NCI-H1417 treated with DMSO at 0.1 percent for 48 hours (cell line): ENCODE measurements around the gene GALR3.
"Not testable (repeated sequence)": the region's sequence is repeated elsewhere in the genome, so short reads cannot be mapped to it uniquely, and the experiment has no call there.

Experiments used
- DNase-seq: peaks from one replicate; lab custom pipeline; 2025; lab: John Stamatoyannopoulos, UW

The GALR3 gene, protein sequence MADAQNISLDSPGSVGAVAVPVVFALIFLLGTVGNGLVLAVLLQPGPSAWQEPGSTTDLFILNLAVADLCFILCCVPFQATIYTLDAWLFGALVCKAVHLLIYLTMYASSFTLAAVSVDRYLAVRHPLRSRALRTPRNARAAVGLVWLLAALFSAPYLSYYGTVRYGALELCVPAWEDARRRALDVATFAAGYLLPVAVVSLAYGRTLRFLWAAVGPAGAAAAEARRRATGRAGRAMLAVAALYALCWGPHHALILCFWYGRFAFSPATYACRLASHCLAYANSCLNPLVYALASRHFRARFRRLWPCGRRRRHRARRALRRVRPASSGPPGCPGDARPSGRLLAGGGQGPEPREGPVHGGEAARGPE

DNA sequence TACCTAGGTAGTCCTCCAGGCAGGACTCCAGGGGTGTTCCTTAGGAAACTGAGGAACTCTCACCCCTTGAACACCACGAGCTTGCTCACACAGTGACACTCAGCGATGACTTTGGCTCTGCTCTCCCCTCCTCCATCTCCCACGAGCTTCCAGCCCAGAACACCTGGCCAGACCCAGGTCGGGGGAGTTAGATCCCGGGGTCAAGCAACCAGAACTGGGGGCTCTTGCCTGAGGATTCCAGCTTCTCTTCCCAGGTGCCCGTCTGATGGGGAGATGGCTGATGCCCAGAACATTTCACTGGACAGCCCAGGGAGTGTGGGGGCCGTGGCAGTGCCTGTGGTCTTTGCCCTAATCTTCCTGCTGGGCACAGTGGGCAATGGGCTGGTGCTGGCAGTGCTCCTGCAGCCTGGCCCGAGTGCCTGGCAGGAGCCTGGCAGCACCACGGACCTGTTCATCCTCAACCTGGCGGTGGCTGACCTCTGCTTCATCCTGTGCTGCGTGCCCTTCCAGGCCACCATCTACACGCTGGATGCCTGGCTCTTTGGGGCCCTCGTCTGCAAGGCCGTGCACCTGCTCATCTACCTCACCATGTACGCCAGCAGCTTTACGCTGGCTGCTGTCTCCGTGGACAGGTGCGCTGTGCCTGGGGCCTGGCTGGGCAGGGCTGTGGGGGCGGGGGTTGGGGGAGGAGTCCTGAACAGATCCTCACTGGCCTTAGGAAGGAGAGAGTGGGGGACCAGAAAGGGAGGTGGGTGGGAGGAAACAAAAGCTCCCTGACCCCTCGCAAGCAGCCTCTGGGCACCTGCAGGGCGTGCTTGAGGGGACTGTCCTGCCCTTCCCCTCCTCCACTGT, at the start of gene GALR3:
TSS of gene GALR3 (plus strand) at position 249 of the 852 bp plus-strand sequence. CDS start at position 274, 25 bp downstream.
- DNase-seq = no peak

DNA sequence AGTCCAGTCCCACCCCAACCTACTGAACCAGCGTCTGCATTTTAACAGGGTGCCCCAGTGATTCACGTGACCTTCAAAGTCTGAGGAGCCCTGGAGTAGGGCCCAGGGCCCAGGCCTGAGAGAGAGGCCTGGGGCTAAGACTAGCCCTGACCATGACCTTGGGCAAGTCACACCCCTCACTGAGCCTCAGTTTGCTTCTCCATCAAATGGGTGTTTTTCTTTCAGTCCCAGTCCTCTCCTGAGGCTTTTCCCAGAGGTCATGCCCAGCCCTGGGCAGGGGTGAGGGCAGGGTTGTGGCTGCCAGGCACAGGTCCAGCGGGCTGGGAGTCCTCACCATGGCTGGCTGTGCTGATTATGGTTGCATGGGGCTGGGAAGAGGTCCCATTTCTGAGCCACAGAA, 48.5 kb upstream of the GALR3 start:
- no peak for DNase-seq

DNA sequence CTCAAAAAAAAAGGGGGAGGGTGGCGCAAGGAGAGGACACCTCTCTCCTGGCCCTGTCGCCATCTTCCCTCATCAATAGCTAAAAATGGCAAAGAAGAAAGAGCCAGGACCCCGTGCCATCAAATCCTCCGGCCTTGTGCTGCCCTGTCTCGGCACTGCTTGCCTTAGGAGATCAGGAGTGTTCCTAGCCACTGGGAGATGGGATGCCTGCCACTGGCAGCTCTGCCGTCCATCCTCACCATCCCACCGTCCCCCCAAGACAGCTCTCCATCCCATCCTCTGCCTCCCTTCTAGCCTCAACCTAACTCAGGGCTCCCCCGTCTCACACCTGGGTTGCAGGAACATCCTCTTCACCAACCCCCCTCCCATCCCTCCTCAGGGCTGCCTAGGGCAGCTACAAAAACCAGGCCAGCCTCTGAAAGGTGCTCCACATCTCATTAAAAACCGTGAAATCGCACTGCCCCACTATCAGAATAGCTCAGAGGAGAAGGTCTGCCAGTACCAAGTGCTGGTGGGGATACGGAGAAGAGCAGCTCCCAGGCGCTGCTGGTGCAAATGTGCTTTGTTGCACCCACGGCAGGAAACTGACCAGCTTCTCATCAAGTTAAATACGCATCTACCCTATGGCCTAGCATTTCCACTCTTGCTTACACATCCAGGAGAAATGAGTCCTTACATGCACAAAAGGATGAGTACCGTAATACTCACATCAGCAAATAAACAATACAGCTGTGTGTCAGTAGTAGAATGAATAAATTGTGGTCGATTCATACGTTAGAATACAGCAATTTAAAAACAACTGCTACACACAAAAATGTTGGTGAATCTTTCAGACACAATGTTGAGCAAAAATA, 47.2 kb upstream of the GALR3 start:
- DNase-seq = no peak

DNA sequence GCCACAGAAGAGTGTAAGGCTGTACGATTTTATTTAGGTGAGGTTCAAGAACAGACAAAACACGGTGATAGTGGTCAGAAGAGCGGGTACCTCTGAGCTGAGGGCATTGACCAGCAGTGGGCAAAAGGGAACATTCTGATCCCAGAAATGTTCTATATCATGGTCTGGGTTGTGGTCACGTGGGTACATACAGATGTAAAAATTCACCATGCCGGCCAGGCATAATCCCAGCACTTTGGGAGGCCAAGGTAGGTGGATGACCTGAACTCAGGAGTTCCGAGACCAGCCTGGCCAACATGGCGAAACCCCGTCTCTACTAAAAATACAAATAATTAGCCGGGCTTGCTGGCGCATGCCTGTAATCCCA, 46.6 kb upstream of the GALR3 start:
- no peak for DNase-seq

DNA sequence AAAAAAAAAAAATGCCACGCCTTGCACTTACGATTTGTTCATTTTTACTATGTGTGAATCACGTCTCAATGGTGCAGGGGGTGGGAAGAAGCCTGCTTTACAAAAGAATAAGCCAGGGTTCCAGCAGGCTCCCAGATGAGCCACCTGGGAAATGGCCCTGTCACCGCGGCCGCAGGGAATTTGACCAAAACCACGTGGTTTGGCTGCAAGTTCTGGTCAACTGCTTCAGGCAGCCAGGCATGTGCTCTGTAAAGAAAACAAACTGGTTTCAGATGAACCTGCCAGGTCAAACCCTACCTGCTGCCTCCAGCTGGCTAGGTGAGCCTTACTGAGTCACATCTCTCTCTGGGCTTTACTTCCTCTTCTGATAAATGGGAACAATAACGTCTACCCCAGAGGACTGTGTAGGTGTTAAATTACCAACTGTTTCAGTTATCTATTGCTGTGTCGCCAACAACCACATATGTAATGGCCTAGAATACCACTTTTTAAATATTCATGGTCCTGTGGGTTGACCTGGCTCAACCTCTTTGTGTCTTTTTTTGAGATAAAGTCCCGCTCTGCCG, 46.0 kb upstream of the GALR3 start:
- no peak for DNase-seq

DNA sequence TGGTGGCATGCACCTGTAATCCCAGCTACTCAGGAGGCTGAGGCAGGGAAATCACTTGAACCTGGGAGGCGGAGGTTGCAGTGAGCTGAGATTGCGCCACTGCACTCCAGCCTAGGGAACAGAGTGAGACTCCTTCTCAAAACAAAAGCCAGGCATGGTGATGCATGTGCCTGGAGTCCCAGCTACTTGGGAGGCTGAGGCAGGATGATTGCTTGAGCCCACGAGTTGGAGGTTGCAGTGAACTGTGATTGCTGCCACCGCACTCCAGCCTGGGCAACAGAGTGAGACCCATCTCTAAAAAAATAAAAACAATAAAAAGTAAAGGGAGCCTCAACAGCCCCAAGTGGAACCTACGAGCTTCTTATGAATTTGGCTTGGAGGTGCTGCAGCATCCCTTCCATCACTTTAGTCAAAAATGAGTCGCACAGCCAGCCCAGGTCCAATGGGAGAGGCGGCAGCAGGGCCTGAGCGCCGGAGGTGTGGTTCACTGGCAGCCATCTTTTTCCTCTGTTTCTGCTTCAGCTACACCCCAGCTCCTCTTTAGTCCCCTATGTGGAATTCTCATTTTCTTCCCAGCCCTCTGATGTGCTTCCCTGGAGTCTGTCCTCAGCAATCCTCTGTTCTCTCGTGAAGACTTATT, 44.7 kb upstream of the GALR3 start:
- no peak for DNase-seq

DNA sequence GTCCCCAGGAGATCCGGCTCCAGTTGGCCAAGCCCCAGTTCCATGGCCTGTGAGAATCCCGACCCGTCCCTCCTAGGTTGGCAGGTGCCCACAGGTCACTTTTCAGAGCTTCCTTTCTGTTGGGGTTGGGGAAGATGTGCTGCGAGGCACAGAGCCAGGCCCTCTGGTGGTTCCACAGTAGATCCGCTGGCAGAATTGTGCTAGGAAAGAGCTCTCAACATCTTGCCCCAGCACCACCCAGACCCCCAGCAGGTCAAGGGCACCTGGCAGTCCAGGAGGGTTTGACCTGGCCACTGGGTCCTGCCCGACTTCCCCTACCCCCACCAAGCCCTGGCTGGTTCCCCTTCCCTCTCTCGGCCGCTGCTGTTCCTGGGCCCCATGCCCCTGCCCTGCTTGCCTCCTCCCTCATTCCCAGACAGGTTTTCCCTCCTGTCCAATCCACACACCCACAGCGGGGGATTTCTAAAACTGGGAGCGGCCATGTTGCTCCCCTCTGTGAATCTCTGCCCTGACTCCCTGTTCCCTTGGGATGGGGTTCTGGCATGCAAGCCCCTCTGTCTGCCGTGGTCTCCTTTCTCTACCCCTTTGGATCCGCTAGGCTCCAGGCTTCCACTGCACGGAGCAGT, 41.6 kb upstream of the GALR3 start:
- DNase-seq = no peak

DNA sequence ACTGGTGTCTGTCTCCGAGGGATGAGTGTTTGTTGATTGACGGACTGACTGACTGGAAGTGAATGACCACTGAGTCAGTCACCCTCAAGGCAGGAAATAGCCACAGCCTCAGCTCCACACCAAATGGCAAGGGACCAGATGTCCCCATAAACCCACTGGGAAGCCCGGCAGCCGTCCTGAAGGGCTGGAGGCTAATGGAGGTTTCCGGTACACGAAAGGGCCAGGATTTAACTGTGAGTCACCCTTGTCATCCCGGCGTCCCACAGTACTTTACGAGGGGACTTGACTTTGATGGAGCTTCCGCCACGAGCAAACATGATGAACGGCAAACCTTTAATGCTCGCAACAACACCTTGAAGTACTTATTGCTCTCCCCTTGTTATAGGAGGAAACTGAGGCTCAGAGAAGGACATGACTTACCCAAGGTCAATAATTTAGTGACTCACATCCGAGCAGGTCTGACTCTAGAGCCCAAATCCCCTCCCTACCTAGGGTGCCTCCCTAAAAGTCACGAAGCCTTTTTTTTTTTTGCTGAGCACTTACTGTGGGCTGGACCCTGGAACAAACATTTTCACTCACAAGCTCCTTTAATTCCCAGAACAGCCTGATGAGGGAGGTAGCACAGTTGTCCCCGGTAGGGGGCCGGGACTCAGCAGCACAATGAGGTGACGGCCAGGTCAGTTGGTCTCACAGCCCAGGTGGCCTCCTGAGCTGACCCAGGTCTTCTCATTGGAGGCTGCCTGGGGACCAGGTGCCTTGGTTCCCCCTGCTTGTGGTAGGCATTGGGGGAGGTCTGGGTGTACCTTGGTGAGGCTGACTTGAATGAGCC, 40.6 kb upstream of the GALR3 start:
- no peak for DNase-seq

DNA sequence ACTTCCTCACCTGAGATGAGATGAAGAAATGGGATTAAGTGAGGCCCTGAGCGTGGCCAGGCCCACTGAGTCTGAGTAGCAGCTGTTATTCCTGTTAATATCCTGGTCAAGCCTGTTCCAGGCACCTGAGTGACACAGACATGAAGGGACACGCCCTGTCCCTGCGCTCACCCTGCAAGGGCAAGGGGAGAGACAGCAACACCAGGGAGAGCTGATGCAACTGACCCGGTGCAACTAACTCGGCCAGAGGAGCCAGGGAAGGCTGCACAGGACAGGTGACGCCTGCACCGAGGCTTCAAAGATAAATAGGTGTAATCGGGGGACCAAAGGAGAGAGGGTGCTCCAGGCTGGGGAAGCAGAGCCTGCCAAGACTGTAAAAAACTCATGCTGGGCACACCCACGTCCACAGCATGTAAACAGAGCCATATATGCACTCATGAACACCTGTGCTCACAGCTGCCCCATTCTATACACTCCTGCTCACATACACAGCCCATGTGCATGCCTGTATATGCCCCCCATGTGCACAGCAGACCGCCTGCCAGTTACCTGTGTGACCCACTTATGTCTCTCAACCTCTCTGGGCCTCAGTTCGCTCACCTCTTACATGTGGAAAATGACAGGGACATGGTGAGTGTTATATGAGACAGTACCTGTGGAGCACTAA, 38.2 kb upstream of the GALR3 start:
- no peak for DNase-seq

DNA sequence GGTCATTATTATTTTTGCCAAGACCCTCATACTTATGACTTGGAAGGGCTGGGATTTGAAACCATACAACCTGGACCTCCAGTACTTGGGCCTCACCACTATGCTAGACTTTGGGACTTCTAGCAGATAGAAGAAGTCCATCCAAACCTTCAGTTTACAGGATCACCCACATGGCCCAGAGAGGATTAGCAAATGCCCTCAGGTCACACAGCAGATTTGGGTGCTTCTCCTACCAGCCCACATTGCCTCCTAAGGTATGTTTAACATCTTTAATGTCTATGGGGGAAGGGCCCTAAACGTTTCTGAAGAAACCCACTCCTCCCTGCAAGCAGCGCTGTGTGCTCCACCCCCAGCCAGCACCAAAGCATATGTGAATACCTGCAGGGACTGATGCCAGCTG, 32.9 kb upstream of the GALR3 start:
- DNase-seq = no peak

DNA sequence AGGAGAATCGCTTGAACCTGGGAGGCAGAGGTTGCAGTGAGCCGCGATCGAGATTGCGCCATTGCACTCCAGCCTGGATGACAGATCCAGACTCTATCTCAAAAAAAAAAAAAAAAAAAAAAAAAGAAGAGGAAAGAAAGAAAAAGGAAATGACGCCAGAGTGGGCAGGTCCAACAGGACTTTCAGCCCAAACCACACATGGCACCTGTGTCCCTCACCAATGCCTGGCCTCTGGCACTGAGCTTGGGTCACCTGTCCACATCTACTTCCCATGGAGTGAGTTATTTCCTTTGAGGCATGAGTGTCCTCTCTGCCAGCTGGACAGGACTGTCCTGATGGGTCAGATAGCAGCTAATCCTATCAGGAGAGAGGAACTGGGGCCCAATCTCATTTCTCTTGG, 30.7 kb upstream of the GALR3 start:
- DNase-seq = no peak

DNA sequence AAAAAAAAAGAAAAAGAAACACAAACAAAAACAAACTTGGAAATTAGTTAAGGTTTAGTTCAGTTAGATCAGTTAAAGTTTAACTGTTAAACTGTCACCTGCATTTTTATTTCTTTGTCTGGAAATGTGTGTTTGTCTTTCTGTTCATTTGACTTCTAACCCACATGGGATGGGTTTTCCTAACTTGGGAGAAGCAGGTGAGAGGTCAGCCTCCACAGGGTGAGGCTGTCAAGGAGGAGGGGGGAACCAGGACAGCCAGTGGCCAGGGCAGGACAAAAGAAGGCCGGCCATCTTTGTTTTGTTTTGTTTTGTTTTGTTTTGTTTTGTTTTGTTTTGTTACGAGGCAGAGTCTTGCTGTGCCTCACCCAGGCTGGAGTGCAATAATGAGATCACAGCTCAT, 28.8 kb upstream of the GALR3 start:
- no peak for DNase-seq

DNA sequence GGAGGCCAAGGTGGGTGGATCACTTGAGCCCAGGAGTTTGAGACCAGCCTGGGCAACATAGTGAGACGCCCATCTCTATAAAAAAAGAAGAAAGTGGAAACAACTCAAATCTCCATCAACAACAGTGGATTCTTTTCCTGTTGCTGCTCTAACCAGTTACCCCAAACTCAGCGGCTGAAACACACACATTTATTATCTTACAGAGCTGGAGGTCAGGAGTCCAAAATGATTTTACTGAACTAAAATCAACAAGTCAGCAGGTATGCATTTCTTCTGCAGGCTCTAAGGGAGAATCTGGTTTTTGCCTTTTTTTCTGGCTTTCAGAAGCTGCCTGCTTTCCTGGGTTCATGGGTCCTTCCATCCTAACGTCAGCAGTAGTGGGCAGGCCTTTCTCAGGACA, 27.1 kb upstream of the GALR3 start:
- DNase-seq = no peak

DNA sequence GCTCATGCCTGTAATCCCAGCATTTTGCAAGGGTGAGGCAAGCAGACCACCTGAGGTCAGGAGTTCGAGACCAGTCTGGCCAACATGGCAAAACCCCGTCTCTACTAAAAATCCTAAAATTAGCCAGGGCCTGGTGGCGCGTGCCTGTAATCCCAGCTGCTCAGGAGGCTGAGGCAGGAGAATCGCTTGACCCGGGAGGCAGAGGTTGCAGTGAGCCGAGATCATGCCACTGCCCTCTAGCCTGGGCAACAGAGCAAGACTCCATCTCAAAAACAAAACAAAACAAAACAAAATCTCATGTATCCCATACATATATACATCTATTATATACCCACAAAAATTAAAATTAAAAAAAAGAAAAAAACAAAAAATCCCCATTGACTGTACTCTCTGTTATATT, 25.9 kb upstream of the GALR3 start:
- DNase-seq = not testable (repeated sequence)

DNA sequence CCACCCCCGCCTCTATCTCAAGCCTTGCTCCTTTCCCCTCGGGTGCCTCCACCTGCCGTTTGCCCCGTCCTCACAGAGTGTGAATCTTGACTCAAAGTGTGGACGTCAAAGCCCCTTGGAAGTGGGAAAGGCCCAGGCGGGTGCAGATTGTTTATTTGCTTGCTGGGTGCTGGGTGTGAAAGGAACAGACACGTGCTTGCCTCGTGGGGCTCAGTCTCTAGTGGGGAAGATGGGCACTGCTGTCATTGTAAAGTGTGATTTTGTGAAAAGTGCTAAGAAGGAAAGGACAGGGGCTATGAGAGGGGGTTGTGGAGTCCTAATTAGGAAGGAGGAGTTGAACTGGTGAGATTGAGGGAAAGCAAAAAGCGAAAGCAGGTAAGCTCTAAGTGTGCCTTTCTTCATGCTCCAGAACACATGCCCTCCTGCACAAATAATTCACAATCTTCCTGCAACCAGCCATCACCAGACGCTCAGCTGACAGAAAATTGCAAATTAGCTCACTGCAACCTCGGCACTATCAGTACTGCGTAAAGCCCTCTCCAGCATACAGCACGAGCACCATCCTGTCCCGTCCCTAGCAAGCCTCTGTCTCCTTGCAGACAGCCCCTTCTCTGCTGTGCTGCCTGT, 25.2 kb upstream of the GALR3 start:
- DNase-seq = no peak

DNA sequence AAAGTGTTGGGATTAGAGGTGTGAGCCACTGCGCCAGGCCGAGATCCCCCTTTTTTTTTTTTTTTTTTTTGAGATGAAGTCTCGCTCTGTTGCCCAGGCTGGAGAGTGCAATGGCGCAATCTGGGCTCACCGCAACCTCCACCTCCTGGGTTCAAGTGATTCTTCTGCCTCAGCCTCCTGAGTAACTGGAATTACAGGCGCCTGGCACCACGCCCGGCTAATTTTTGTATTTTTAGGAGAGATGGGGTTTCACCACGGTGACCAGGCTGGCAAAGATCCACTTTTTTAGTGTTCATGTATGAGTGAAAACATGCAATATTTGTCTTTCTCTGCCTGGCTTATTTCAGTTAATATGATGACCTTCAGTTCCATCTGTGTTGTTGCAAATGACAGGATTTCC, 23.2 kb upstream of the GALR3 start:
- not testable (repeated sequence) for DNase-seq

DNA sequence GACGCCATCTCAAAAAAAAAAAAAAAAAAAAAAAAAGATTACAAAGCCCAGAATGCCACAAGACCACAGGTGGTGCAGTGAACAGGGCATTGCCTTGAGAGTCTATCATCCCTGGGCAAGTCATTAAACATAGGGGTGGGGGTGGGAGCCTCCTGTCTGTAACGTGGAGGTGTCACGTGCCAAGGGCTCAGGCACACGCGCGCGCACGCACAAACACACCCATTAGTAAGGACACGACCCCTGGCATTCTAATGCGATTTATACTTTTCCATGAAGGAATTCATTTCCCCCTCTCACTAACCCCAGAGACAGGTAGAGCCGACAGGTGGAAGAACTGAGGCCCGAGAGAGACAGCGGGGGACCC, 21.3 kb upstream of the GALR3 start:
- no peak for DNase-seq

DNA sequence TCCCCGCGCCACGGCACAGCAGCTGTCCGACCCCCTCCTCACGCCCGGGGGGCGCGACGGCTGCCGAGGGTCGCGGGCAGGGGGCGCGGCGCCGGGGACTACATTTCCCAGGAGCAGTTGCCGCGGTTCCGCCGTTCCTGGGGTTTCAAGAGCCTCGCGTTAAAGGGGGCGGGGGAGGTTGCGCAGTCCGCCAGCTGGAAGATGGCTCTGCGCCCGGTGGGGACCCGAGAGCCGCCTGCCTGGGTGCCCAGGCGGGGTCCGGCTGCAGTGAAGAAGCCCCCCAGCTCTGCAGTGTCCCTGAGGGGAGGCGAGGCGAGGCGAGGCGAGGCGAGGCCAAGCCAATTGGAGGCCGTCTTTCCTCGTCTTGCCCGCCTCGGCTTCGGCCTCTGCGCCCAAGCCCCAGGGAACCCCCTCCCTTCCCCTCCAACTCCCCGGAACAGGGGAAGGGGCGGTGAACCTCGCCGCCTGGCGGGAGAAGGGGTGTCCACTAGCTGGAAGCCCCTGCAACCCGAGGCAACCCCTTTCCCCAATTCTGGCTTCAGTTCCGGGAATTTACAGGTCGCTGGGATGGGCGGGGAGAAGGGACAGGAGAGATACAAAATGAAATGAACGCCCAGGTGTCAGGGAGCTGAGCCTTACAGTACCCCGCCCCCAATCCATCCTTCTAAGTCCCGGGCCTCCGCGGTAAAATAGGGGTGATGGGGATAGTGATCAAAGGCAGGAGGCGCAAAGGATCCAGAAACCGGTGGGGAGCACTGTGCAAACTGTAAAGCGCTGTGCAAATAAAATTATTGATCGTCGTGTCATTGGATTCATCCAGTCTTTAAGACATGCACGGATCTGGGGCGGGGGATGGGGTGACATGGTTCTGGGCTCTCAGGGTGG, 20.6 kb upstream of the GALR3 start:
- no peak for DNase-seq
